ENCODE results near the gene MLX. TPM values are rescaled to one million over a fixed set of nuclear protein-coding genes. Genes with fewer than 3 reads are reported as not detected.

Gene MLX
- total RNA-seq, 4 donors from 2014 or later, result 37.8 to 43.2 (median 39.3) TPM

DNA sequence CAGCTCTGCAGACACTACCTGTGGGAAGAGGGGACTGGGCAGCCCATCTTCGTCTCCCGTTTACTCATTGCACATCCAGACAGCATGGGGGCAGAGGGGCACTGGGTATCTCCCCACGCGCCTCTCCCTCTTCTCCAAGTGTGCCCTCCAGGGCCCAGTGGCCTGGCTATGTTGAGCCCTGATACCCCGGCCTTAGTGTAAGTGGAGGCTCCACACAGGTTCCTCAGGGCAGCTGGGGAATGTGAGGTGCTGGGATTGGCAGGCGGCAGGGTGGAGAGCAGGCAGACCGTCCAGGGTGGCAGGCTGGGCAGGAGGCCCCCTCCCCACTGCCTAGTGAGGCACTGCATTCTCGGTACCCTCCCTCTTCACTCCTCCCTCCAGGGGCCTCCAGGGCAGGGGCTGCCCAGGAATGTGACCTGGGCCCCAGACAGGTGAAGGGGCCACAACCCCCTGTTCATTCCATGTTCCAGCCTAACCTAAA, 44.1 kb upstream of the MLX start:
- intact Hi-C loops (cut with DNase I; ENCODE audit: low total_unique reads), result no loop called here
- TF ChIP-seq, protein P1, sequence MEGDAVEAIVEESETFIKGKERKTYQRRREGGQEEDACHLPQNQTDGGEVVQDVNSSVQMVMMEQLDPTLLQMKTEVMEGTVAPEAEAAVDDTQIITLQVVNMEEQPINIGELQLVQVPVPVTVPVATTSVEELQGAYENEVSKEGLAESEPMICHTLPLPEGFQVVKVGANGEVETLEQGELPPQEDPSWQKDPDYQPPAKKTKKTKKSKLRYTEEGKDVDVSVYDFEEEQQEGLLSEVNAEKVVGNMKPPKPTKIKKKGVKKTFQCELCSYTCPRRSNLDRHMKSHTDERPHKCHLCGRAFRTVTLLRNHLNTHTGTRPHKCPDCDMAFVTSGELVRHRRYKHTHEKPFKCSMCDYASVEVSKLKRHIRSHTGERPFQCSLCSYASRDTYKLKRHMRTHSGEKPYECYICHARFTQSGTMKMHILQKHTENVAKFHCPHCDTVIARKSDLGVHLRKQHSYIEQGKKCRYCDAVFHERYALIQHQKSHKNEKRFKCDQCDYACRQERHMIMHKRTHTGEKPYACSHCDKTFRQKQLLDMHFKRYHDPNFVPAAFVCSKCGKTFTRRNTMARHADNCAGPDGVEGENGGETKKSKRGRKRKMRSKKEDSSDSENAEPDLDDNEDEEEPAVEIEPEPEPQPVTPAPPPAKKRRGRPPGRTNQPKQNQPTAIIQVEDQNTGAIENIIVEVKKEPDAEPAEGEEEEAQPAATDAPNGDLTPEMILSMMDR (IDR thresholded peaks at IDR 0.05), result no peak
- no peak for TF ChIP-seq POLR2A (IDR thresholded peaks at IDR 0.05)
- no peak for DNase-seq (ENCODE audit: low spot score in 2 of 2)
- H3K4me3 ChIP-seq (ENCODE audit: low read depth, poor library complexity, severe bottlenecking), result no peak overlapping the region
- 92 to 94% methylated on average over 7 to 8 of the region's 8 CpGs for WGBS, 2 donors

DNA sequence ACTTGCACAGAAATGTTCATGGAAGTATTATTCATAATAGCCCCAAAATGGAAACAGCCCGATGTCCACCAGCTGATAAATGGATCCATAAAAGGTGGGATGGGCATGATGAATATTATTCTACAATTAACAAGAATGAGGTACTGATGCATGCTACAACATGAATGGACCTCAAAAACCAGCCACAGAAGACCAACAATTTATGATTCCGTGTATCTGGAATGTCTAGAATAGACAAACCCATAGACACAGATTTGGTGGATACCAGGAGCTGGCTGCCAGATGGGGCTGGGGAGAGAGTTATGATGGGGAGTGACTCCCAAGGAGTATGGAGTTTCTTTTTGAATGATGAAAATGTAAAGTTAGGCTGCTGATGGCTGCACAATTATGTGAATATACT, 41.7 kb upstream of the MLX start:
- intact Hi-C loops (cut with DNase I; ENCODE audit: low total_unique reads), result loop anchor here (5.0 kb wide), 1 partner anchor 103 kb away; the partner anchor contains the start of gene CAVIN1
- TF ChIP-seq, protein P1 (IDR thresholded peaks at IDR 0.05), result no peak
- no peak for TF ChIP-seq POLR2A (IDR thresholded peaks at IDR 0.05)
- no peak for DNase-seq (ENCODE audit: low spot score in 2 of 2)
- H3K4me3 ChIP-seq (ENCODE audit: low read depth, poor library complexity, severe bottlenecking), result no peak overlapping the region
- 64 to 72% methylated on average over 2 of the region's 2 CpGs for WGBS, 2 donors

DNA sequence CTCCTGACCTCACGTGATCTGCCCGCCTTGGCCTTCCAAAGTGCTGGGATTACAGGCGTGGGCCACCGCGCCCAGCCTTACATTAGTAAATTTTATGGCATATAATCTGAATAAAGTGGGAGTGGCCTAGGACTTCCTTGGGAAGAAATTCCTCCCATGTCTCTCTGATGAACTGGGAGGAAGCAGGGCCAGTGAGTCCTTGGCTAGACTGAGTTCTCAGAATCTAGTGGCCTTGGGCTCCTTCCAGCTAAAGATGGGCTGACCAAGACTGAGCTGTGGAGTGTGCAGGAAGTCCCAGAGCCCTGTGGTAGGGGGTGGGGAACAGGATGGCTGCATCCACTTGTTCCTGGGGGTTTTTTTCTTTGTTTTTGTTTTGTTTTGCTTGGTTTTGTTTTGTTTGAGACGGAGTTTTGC, 40.9 kb upstream of the MLX start:
- intact Hi-C loops (cut with DNase I; ENCODE audit: low total_unique reads), result loop anchor here (5.0 kb wide), 1 partner anchor 104 kb away; the partner anchor contains the start of gene CAVIN1
- no peak for DNase-seq (ENCODE audit: low spot score in 2 of 2)
- WGBS, 2 donors, result 70 to 72% methylated on average over 6 of the region's 6 CpGs
- H3K4me3 ChIP-seq (ENCODE audit: low read depth, poor library complexity, severe bottlenecking), result no peak overlapping the region
- TF ChIP-seq, protein P1 (IDR thresholded peaks at IDR 0.05), result no peak
- no peak for TF ChIP-seq POLR2A (IDR thresholded peaks at IDR 0.05)

DNA sequence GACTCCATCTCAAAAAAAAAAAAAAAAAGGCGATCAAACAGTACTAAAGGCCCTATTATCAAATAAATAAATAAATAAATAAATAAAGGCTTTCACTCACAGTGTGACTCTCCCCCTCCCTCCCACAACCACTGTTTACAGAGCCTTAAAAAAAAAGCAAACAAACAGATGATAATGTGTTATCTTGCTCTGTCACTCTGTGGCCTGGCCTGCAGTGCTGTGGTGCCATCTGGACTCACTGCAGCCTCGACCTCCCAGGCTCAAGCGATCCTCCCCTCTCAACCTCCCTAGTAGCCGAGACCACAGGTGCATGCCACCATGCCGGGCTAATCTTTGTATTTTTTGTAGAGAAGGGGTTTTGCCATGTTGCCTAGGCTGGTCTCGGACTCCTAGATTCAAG, 39.0 kb upstream of the MLX start:
- intact Hi-C loops (cut with DNase I; ENCODE audit: low total_unique reads), result loop anchor here (5.0 kb wide), 1 partner anchor 106 kb away; the partner anchor contains the start of gene CAVIN1

DNA sequence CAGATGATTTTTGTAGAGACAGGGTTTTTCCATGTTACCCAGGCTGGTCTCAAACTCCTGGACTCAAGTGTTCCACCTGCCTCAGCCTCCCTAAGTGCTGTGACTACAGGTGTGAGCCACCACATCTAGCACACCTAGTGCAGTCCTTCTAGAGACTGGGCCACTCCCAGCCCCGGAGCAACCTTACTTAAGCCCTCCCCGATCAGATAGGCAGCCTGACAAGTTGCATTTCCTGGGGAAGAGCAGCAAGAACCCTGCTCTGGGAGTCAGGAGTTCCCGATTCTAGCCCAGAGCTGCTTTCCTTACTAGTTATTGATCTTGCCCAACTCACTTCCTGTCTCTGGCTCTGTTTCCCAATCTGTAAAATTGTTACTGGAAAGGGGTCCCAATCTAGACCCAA, 37.8 kb upstream of the MLX start:
- no peak for TF ChIP-seq POLR2A (IDR thresholded peaks at IDR 0.05)
- TF ChIP-seq, protein P1 (IDR thresholded peaks at IDR 0.05), result no peak
- 34% methylated on average over 3 of the region's 3 CpGs for WGBS, 2 donors
- intact Hi-C loops (cut with DNase I; ENCODE audit: low total_unique reads), result loop anchor here (5.0 kb wide), 1 partner anchor 107 kb away; the partner anchor contains the start of gene CAVIN1
- no peak for DNase-seq (ENCODE audit: low spot score in 2 of 2)
- no peak overlapping the region for H3K4me3 ChIP-seq (ENCODE audit: low read depth, poor library complexity, severe bottlenecking)

More for the DNA sequence above, 39.0 kb upstream of the MLX start:
- no peak for DNase-seq (ENCODE audit: low spot score in 2 of 2)
- no peak for TF ChIP-seq POLR2A (IDR thresholded peaks at IDR 0.05)
- TF ChIP-seq, protein P1 (IDR thresholded peaks at IDR 0.05), result no peak
- WGBS, 2 donors, result 91 to 95% methylated on average over 6 of the region's 6 CpGs
- H3K4me3 ChIP-seq (ENCODE audit: low read depth, poor library complexity, severe bottlenecking), result no peak overlapping the region

DNA sequence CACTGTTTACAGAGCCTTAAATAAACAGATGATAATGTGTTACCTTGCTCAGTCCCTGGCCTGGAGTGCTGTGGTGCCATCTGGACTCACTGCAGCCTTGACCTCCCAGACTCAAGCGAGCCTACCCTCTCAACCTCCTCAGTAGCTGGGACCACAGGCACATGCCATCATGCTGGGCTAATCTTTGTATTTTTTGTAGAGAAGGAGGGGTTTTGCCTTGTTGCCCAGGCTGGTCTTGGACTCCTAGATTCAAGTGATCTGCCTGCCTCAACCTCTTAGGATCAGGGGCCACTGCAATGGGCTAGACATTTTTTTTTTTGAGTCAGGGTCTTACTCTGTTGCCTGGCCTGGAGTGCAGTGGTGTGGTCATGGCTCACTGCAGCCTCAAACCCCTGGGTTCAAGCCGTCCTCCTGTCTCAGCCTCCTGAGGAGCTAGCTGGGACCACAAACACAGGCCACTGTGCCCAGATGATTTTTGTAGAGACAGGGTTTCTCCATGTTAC, 35.9 kb upstream of the MLX start:
- H3K4me3 ChIP-seq (ENCODE audit: low read depth, poor library complexity, severe bottlenecking), result no peak overlapping the region
- TF ChIP-seq, protein P1 (IDR thresholded peaks at IDR 0.05), result no peak
- TF ChIP-seq POLR2A (IDR thresholded peaks at IDR 0.05), result no peak
- no peak for DNase-seq (ENCODE audit: low spot score in 2 of 2)
- WGBS, 2 donors, result 84 to 93% methylated on average over 2 of the region's 2 CpGs
- intact Hi-C loops (cut with DNase I; ENCODE audit: low total_unique reads), result no loop called here
